Measurements from ENCODE around the gene CSNK1G2.
"Not testable (repeated sequence)": the region's sequence is repeated elsewhere in the genome, so short reads cannot be mapped to it uniquely, and the experiment has no call there.

Gene CSNK1G2

DNA sequence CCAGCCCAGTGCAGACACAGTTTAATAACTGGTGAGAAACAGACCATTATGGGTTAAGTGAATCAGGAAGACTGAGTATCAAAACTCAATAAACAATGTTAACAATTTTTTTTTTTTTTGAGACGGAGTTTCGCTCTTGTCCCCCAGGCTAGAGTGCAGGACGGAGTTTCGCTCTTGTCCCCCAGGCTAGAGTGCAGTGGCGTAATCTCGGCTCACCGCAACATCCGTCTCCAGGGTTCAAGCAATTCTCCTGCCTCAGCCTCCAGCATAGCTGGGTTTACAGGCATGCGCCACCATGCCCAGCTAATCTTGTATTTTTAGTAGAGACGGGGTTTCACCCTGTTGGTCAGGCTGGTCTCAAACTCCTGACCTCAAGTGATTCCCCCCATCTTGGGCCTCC is 47.5 kb downstream of the CSNK1G2 start:
- not testable (repeated sequence) for DNase-seq (ENCODE audit: low read depth)

DNA sequence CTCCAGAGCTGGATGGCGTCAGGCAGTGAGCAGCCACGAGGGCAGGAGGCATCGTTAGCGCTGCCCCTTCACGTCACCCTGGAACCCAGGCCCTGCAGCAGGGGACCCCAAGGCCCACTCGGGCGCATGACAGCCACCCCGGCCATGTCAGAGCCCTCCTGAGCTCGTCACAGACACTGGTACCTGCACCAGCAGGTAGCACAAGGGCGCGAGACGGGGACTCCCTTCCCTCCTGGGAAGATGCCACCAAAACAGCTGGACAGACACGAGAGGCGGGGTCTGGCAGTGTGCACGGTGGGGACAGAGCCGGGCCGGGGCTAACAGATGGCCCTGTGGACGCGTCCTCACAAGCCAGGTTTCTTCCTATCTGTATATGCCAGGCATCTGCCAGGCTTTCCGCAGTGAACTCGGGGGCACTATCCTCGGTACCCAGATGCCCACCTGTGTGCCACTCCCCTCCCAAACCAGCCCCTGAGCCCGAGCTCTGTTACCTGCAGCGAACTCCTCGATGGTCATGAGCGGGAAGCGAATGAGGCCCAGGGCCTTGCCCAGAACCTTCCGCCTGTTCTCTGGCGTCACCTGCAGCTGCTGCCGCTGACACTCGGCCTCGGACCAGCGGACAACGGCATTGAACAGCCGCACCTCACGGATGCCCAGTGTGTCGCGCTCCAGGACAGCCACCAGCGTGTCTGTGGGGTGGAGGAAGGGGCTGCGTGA is 48.7 kb downstream of the CSNK1G2 start:
- DNase-seq (ENCODE audit: low read depth), result no peak

DNA sequence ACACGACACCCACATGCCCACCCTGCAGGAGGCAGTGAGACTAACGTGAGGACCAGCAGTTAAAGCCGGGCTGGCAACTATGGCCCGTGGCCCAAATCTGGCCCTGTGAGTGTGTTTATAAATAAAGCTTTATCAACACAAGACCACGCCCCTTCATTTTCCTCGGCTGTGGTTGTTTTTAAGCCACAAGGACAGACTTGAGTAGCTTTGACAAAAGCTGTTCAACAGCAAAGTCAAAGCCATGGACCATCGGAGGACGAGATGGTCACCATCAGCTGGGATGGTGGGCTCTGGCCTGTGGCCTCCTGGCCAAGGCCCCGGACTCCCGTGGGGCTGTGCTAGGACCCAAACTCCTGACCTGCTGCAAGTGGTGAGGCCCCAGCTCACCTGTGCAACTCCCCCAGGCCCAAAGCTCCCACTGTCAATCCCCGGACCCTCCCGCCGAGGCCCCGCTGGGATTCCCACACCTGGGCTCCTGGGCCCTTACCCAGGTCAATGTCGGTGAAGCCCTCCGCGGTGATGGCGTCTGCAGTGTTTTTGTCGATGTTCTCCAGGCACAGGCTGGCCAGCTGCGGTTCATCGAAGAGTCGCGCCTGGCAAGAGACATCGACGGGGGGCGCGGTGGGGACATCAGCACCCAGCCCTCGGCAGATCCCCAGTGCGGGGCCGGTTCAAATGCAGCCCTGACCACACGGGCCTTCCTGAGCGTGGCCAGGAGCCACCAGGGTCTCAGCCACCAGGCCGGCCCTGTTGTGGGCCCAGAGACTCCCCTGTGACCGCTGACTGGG is 49.5 kb downstream of the CSNK1G2 start:
- DNase-seq (ENCODE audit: low read depth), result no peak

DNA sequence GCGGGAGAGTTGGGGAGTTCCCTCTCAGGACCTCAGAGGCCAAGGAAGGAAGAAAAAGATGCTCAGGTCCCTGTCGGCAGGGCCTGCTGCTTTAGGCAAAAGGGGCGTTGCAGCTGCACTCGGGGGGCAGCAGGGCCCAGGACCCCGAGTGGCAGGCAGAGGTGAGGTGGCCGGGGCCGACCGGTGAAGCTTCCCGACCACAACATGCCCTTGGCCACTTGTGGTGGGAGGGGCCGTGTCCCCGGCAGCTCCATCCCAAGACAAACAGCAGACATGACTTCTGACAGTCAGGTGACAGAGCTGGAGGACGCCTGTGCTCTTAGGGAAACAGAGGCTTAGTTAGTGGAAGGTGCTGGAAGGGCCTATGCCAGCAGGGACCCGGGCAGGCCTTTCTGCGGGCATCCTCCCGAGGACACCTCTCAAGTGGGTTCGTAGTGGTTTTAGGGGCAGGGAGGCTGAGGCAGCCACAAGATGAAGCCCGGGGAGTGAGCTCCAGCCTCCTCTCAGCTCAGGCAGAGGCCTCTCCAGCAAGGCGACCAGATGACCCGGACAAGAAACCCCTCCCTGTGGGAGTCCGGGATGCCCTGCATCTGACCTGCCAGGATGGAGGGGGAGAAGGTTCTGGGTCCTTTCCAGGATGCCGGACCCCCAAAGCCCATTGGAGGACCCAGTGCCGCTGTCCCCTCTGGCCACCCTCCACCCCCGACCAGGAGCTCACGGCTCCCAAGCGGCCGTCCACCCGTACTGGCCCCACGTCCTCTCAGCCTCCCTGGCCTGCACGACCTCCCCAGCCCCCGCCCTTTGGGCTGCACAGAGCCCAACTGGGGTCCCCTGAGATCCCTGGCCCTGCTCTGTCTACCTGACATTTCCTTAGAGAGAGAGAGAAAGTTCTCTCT is 50.3 kb downstream of the CSNK1G2 start:
- DNase-seq (ENCODE audit: low read depth), result no peak

DNA sequence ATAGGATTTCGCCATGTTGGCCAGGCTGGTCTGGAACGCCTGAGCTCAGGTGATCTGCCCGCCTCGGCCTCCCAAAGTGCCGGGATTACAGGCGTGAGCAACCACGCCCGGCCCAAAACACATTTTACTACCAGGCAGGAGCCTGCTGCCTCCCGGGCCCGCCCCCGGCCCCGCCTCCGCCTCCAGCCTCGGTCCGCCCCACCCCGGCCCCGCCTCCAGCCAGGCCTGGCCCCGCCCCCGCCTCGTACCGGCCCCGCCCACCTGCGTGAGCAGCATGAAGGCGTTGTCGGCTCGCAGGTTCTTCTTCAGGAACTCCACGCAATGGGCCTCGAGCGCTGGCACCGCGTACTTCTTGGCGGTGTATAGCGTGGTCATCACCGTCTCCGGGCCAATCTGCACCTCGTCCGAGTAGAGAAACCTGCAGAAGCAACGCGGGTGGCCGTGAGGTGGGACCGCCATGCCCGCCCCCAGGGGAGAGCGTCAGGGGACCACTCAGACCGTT is 51.8 kb downstream of the CSNK1G2 start:
- DNase-seq (ENCODE audit: low read depth), result no peak

DNA sequence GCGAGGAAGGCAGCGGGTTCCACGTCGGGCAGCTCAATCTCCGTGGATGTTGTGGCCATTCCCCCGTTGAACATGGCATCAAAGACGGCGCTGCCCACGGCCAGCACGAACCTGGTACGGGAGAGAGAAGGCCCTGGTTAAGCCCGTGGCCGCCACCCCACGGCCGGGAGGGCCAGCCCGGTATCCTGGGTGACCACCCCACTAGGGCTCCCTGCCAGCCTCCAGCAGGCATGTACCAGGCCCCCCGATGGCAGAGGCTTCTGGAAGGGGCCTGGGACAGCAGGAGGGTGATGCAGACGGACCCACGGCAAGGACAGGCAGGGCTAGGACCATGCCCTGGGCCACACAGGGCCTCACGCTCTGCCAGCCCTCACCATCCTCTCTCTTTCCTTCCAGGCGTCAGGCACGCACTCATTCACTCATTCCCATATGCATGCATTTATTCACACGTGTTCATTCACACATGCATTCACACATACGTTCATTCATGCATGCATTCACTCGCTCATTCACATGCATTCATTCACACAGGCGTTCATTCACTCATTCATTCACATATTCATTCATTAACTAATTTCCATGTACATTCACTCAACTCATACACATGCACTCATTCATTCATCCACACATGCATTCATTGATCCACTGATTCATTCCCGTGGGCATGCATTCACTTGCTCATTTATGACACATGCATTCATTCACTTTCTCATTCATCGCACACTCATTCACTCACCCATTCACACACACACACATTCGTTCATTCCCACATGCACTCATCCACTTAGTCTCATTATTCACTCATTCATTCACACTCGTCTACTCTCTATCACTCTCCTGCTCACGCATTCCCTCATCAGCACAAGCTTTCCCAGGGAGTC is 56.6 kb downstream of the CSNK1G2 start:
- no peak for DNase-seq (ENCODE audit: low read depth)

DNA sequence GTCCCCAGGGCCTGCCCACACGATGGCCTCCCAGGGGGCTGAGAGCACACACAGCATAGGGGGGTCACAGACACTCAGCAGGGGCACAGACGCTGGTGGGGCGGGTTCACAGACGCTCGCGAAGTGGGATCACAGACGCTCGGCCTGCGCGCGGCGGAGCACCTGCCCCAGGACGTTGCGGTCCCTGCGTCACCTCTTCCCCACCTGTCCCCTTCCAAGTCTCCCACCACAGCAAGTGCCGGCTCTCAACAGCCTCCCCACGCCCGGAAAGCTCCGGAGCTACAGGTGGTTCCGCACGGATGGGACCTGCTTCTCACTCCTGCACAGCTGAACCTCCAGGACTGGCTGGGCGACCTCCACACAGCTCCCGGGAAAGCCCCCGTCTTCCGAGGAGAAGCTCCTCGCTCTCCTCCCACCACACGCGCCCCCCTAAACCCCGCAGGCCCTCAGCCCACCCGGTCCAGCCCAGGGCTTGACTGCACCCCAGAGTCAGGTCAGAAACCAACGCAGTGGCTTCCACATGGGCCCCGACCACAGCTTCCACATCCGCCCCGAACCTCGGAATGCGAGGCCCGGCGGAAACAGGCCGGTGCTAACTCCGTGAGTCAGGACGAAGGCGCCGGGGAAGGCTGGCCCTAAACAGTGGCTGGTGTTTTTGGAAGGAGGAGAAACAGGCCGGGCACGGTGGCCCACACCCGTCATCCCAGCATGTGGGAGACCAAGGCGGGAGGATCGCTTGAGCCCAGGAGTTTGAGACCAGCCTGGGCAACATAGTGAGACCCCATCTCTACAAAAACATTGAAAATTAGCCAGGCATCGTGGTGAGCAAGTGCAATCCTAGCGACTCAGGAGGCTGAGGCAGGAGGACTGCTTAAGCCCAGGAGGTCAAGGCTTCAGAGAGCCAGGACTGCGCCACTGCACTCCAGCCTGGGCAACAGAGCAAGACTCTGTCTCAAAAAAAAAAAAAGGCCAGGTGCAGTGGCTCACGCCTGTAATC is 58.0 kb downstream of the CSNK1G2 start:
- DNase-seq (ENCODE audit: low read depth), result no peak

DNA sequence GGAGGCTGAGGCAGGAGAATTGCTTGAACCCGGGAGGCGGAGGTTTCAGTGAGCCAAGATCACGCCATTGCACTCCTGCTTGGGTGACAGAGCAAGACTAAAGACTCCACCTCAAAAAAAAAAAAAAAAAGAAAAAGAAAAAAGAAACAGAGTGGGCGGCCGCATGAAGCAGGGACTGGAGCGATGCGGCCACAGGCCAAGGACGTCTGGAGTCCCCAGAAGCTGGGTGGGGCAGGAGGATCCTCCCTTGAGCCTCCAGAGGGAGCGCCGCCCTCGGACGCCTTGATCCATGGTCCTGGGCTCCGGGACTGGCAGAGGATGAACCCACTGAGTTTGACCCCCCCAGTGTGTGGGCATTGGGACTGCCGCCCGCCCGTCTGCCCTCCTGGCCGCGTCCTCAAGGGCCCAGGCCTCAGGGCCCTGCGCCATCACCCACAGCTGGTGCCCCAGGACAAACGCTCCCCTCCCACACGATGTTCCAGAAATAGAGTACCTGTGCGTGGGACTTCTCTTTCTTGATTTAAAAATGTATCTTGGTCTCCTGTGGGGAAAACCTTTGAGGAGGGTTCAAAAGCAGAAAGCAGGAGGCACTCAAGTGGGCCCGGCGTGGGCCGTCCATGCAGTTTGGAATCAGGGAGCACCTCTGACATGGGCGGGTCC is 59.0 kb downstream of the CSNK1G2 start:
- no peak for DNase-seq (ENCODE audit: low read depth)

DNA sequence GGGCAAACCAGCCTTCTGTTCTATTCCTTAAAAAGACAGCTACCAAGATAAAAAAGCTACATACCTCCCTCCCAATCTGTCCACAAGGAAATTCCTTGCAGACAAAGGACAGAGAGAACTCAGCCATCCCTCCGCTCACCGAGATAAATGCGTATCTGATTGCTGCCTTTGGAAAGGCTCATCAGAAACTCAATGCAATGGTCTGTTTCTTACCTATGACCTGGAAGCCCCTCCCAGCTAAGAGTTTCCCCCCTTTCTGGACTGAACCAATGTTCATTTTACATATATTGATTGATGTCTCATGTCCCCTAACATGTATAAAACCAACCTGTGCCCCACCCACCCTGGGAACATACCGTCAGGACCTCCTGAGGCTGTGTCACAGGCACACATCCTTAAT is 62.9 kb downstream of the CSNK1G2 start:
- DNase-seq (ENCODE audit: low read depth), result no peak

DNA sequence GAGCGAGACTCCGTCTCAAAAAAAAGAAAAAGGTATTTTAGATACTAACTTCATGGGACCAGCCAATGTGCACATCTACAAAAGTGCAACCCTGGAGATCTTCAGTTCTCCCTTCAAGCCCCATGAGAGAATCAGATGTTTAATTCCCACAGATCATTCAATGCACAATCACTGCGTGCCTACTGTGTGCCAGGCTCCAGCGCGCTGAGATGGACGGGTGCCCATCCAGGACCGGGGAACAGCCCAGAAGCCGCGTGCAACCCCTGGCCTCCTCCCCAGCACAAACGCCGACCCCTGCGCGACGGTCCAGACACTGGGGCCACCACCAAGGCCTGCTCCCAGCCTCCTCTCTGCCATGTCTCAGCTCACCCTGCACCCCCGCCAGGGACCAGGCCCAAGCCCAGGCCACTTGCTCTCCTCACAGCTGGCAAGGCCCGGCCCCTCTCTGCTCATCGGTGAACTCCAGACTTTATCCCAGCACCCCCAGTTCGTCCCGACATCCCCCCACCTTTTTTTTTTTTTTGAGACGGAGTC is 69.2 kb downstream of the CSNK1G2 start:
- DNase-seq (ENCODE audit: low read depth), result no peak

DNA sequence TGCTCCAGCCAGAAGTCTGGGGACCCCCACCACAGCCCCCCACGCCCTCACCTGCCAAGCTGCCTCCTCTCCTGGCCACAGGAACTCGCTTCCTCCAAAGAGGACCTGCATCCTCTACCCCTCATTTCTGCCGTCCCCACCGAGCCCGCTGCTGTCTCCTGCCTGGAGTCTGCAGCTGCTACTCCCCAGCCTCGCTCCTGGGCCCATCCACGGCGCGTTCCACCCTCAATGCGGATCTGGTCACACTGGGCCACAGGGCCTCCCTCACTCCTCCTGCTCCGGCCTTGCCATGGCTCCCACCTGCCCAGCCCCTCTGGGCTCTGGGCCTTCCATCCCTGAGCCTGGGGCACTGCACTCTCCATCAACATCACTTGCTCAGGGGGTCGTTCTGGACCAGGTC is 70.2 kb downstream of the CSNK1G2 start:
- DNase-seq (ENCODE audit: low read depth), result no peak

DNA sequence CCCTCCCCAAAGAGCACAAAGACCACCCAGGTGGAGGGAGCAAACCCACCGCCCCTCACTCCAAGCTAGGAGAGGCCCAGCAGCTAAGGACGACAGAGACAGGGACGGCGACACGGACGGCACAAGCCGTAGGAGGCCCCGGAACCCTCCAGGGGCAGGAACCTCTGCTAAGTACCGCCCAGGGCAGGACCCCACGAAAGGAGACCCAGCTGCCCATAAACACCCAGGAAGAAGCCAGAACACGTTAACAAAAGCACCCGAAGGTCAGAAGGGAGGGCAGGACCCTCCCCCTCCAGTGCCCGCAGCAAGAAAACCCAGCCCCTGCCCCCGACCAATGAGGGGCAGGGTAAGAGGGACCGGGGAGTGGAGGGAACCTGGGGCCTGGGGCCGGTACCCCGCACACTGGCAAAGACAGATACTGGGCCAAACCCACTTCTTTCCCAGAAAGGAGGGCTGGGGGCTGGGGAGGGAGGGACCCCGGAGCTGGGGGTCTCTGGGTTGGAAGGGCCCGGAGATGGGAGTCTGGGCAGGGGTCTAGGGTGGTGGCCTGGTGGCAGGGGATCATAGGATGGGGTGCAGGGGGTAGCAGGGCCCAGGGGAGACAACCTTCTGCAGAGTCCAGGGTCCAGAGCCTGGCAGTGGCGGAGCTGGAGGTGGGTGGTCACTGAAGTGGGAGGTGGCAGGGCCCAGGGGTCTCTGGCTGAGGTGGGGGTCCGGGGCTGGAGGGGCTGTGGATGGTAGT is 72.1 kb downstream of the CSNK1G2 start:
- no peak for DNase-seq (ENCODE audit: low read depth)

DNA sequence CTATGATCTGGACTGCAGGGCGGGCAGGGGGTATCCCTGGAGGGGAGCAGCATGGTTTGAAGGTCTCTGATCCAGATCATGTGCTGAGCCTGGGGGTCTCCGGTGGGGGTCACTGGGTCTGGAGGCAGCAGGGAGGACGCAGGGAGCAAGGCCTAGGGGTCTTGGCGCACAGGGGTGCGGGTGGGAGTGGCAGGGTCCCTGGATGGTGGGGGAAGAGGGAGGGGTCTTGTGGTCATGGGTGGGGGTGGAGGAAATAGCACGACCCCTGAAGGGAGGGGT is 72.7 kb downstream of the CSNK1G2 start:
- DNase-seq (ENCODE audit: low read depth), result no peak

DNA sequence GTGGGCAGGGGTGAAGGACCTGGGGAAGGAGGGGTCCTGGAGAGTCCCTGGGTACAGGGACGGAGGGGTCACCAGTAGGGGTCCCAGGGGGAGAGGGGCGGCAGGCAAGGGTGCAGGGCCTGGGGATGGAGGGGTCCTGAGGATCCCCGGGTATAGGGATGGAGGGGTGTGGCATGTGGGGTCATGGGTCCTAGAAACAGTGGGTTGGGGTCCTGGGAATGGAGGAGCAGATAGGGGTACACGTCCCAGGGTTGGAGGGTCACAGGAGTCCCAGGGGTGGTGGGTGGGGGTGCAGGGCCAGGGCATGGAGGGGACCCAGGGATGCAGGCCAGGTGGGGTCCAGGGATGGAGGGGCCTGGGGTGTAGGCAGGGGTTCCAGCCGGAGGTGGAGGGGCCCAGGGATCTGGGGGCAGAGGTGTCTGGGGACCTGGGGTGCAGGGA is 73.2 kb downstream of the CSNK1G2 start:
- DNase-seq (ENCODE audit: low read depth), result no peak

DNA sequence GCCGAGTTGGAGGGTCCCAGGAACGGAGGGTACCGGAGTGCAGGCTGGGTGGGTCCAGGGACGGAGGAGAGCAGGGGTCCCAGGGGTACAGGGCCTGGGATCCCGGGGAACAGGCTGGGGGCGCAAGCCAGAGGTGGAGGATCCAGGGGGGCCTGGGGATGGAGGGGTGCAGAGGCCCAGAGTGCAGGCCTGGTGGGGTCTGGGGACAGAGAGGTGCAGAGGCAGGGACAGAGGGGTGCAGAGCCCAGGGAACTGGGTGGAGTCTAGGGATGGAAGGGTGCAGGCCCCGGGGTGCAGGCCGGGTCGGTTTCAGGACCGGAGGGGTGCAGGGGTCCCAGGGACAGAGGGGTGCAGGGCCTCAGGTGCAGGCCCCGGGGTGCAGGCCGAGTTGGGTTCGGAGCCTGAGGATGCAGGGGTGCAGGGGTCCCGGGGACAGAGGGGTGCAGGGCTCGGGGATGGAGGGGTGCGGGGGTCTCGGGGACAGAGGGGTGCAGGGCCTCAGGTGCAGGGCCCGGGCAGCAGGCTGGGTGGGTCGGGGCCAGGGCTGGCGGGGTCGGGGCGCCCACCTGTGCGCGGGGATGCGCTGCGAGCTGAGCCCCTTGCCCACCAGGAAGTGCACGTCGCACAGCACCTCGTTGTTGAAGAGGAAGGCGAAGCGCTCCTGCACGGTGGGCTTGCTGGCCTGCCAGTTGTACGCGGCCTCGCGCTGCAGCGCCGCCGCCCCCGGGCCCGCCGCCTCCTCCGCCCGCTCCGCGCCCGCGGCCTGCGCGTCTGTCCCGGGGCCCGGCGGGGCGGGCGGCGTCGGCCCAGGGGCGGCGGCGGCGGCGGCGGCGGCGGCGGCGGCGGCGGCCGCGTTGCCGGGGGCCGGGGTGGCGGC is 74.0 kb downstream of the CSNK1G2 start:
- DNase-seq (ENCODE audit: low read depth), result no peak

DNA sequence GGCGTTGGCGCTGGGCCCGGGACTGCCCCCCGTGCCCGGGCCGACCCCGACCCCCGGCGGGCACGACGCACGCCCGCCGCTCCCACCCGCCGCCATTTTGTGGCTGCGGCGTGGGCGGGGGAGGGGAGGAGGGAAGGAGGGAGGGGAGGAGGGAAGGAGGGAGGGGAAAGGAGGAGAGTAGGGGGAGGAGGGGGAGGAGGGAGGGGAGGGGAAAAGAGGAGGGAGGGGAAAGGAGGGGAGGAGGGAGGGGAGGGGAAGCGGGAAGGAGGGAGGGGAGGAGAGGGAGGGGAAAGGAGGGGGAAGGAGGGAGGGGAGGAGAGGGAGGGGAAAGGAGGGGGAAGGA is 74.6 kb downstream of the CSNK1G2 start, which contains the start of gene BTBD2:
Gene BTBD2, minus strand, starts transcription at position 107 of the 343 bp plus-strand sequence. Its CDS starts 11 bp downstream, at position 96.
- DNase-seq (ENCODE audit: low read depth), result peak; percentile 30

DNA sequence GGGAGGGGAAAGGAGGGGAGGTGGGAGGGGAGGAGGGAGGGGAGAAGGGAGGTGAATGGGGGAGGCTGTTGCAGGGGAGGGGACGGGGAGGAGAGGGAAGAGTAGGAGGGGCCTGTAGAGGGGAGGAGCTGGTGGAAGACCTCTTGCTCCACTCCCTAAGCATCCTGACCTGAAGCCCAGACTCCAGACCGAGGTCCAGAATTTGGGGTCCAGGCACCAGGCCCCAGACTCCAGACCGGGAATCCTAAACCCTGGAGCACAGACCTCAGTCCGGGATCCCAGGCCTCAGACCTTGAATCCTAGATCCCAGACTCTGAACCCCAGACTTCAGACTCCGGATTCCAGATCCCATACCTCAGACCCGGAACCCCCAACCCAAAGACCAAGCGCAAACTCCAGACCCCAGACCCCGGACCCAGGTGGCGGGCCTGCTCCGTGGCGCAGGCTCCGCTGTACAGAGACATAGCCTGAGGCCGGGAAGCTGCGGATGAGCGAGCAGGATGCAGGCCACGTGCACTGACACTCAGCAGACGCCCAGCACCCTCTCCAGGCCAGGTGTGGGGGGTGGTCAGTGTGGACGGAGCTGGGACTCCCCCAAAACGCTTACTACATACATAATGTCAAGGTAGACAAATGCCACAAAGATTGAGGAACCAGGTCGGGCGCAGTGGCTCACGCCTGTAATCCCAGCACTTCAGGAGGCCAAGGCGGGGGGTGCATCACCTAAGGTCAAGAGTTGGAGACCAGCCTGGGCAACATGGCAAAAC is 75.3 kb downstream of the CSNK1G2 start:
- no peak for DNase-seq (ENCODE audit: low read depth)

Measured in stimulated activated CD8-positive, alpha-beta memory T cell treated with anti-CD3 and anti-CD28 coated beads, Interleukin-7, amount 100 ng/mL, for 24 hours (primary cell).